ENCODE data around the gene FSTL4.

- TF ChIP-seq CTCF (IDR thresholded peaks at IDR 0.05), result no peak
- TF ChIP-seq ZFX (IDR thresholded peaks at IDR 0.05; ENCODE audit: borderline replicate concordance), result no peak
Measured at GRCh38 chr5:133321286-133321832, 291.0 kb downstream of the FSTL4 start.
